NCI-H1105 (cell line): ENCODE results near the gene ITPR2.
"Not testable (repeated sequence)": the region's sequence is repeated elsewhere in the genome, so short reads cannot be mapped to it uniquely, and the experiment has no call there.

Source experiments
- DNase-seq: peaks from one replicate; lab custom pipeline; 2025; lab: John Stamatoyannopoulos, UW

ITPR2 gene

GRCh38 chr12:26563552-26563951 is 269.4 kb downstream of the ITPR2 start:
- DNase-seq = no peak

GRCh38 chr12:26557326-26557725 is 275.7 kb downstream of the ITPR2 start:
- DNase-seq = no peak

- DNase-seq = no peak
These were observed 276.1 kb downstream of the ITPR2 start for GRCh38 chr12:26556916-26557315.

- no peak for DNase-seq
These were observed 277.9 kb downstream of the ITPR2 start for GRCh38 chr12:26555139-26555538.

GRCh38 chr12:26554332-26554731 is 278.7 kb downstream of the ITPR2 start:
- no peak for DNase-seq

- no peak for DNase-seq
These were observed 281.6 kb downstream of the ITPR2 start for GRCh38 chr12:26551385-26551784.

GRCh38 chr12:26548227-26548626 is 284.8 kb downstream of the ITPR2 start:
- DNase-seq = no peak

GRCh38 chr12:26546535-26547314 is 286.3 kb downstream of the ITPR2 start:
- DNase-seq = no peak

- DNase-seq = no peak
These were observed 293.9 kb downstream of the ITPR2 start for GRCh38 chr12:26539131-26539530.

GRCh38 chr12:26537651-26538050 is 295.3 kb downstream of the ITPR2 start:
- no peak for DNase-seq

- DNase-seq = no peak
These were observed 295.9 kb downstream of the ITPR2 start for GRCh38 chr12:26537126-26537525.

GRCh38 chr12:26535826-26536225 is 297.2 kb downstream of the ITPR2 start:
- no peak for DNase-seq

- no peak for DNase-seq
These were observed 298.9 kb downstream of the ITPR2 start for GRCh38 chr12:26534071-26534470.

GRCh38 chr12:26533211-26533610 is 299.8 kb downstream of the ITPR2 start:
- DNase-seq = no peak

GRCh38 chr12:26530461-26530860 is 302.5 kb downstream of the ITPR2 start:
- DNase-seq = no peak

GRCh38 chr12:26528943-26529342 is 304.1 kb downstream of the ITPR2 start:
- DNase-seq = no peak

GRCh38 chr12:26527682-26528081 is 305.3 kb downstream of the ITPR2 start:
- DNase-seq = no peak

- DNase-seq = no peak
These were observed 308.0 kb downstream of the ITPR2 start for GRCh38 chr12:26524862-26525465.

GRCh38 chr12:26523708-26524150 is 309.3 kb downstream of the ITPR2 start:
- no peak for DNase-seq

- DNase-seq = no peak
These were observed 312.1 kb downstream of the ITPR2 start for GRCh38 chr12:26520869-26521268.

- DNase-seq = no peak
These were observed 312.9 kb downstream of the ITPR2 start for GRCh38 chr12:26520109-26520508.

- DNase-seq = no peak
These were observed 313.5 kb downstream of the ITPR2 start for GRCh38 chr12:26519462-26519861.

GRCh38 chr12:26517320-26517719 is 315.7 kb downstream of the ITPR2 start:
- not testable (repeated sequence) for DNase-seq

GRCh38 chr12:26514364-26514763 is 318.6 kb downstream of the ITPR2 start:
- no peak for DNase-seq
